Right lobe of liver (tissue), 6 donors: Measurements from ENCODE around the gene MDP1. TPM values are rescaled to one million over a fixed set of nuclear protein-coding genes. Genes with fewer than 3 reads are reported as not detected.

Experiments
- ATAC-seq, 4 donors: fragments of 200-7000 bp; cut with Tn5 transposase; one replicate each; pipeline ENCODE4 v1.9.1; 2020; ENCODE audit warnings: mild to moderate bottlenecking in 4 of 4, moderate library complexity in 4 of 4
- DNase-seq, 3 donors: peaks; one replicate each; pipeline ENCODE4 v3.0.0-alpha.2; 2020
- H3K27ac ChIP-seq, 3 donors: fragments of 200-600 bp; one replicate each; pipeline ENCODE4 v1.8.0; 2022
- H3K27me3 ChIP-seq, 2 donors: fragments of 200-600 bp; one replicate each; pipeline ENCODE4 v1.8.0; 2022
- H3K36me3 ChIP-seq, 4 donors: fragments of 200-600 bp; sonication (generic) in 1 of 4; one replicate each; pipeline versions ENCODE4 v1.5.1 to v1.8.0; 2017 to 2022; ENCODE audit warnings: control low read depth in 1 of 4
- H3K4me1 ChIP-seq, 4 donors: fragments of 200-600 bp; sonication (generic) in 1 of 4; one replicate each; pipeline versions ENCODE4 v1.5.1 to v1.8.0; 2017 to 2022; ENCODE audit warnings: control low read depth in 1 of 4
- H3K4me3 ChIP-seq, 3 donors: fragments of 200-600 bp; one replicate each; pipeline ENCODE4 v1.8.0; 2022
- H3K9me3 ChIP-seq, 4 donors: fragments of 200-600 bp; sonication (generic) in 1 of 4; one replicate each; pipeline versions ENCODE4 v1.5.1 to v1.8.0; 2017 to 2022; ENCODE audit warnings: control low read depth in 1 of 4
- CTCF ChIP-seq, 4 donors: fragments of 200-600 bp in 3 of 4; fragments of 450-650 bp in 1 of 4; IDR thresholded peaks; one replicate each; pipeline versions ENCODE4 v1.5.1 to v1.8.0; 2016 to 2022; ENCODE audit warnings: antibody characterized with exemption in 4 of 4, mild to moderate bottlenecking in 2 of 4
- POLR2A ChIP-seq: fragments of 450-650 bp; IDR thresholded peaks from one replicate; pipeline ENCODE4 v1.6.1; 2017; ENCODE audit warnings: antibody characterized with exemption, mild to moderate bottlenecking
- WGBS: methylation state at CpG from one replicate; pipeline ENCODE4 v1.1.6; 2018; ENCODE audit warnings: low coverage, low lambda C conversion rate; ENCODE audit not compliant: insufficient coverage; ENCODE audit errors: missing lambda C conversion rate; 5-methylcytosine and 5-hydroxymethylcytosine counted together
- intact Hi-C, 2 donors: fragments of 100-400 bp; cut with DNase I; formaldehyde crosslinking; loops; one replicate each; pipeline versions ENCODE4 v1.11.2 to v1.14.1; 2022
- total RNA-seq, 6 experiments: library from RNA; depleted of rRNA in 2 of 6; stranded (reverse); fragments of >200 nt in 2 of 6; fragmentation: NEBNext Ultra II Directional in 3 of 6; extraction: Animal tissue kit (Norgen Biotek cat#: 25700) in 3 of 6; gene quantifications; one replicate each; pipeline versions ENCODE4 v1.1.0 to v1.2.4, GENCODE V29; 2016 to 2023
- donor health status: DM: no; HTN: yes; CAD: no.
- donor health status: DM: no; HTN: no; CAD: no.
- donor health status: DM: no; HTN: no; CAD: no.
- donor health status: DM: no; HTN: yes; CAD: no.
- donor health status: DM: no; HTN: yes; CAD: no.

MDP1 gene
- total RNA-seq, 6 experiments from 2014 or later: 3.7 to 6.3 (median 4.9) TPM

- ATAC-seq: no peak
- no peaks in the 10 kb centered on the region for H3K36me3 ChIP-seq
- TF ChIP-seq POLR2A (no peak), CTCF (IDR thresholded peaks at IDR 0.05) (no peak)
- intact Hi-C loops: no loop called here
- DNase-seq: no peak
- no peaks in the 10 kb centered on the region for H3K27me3 ChIP-seq
- no peak overlapping the region for H3K27ac ChIP-seq
- H3K9me3 ChIP-seq: no peaks in the 10 kb centered on the region
- H3K4me1 ChIP-seq: no peaks in the 10 kb centered on the region
- no peak overlapping the region for H3K4me3 ChIP-seq
- 93% methylated on average over 3 of the region's 12 CpGs for WGBS
Observed at GRCh38 chr14:24255931-24256711, 40.3 kb upstream of the MDP1 start.

GRCh38 chr14:24255438-24255837 lies 39.6 kb upstream of the MDP1 start:
- Histone ChIP-seq H3K4me1 (no peaks in the 10 kb centered on the region), H3K27ac (no peak overlapping the region), H3K4me3 (no peak overlapping the region), H3K27me3 (no peaks in the 10 kb centered on the region), H3K36me3 (no peaks in the 10 kb centered on the region), H3K9me3 (no peaks in the 10 kb centered on the region)
- DNase-seq (no peak), ATAC-seq (no peak)
- 95% methylated on average over 3 of the region's 8 CpGs for WGBS
- intact Hi-C loops: no loop called here
- no peak for TF ChIP-seq CTCF (IDR thresholded peaks at IDR 0.05)
- TF ChIP-seq POLR2A: no peak

- Histone ChIP-seq H3K4me3 (no peak overlapping the region), H3K4me1 (no peaks in the 10 kb centered on the region), H3K9me3 (no peaks in the 10 kb centered on the region), H3K27ac (no peak overlapping the region), H3K36me3 (no peaks in the 10 kb centered on the region), H3K27me3 (no peaks in the 10 kb centered on the region)
- intact Hi-C loops: no loop called here
- no peak for DNase-seq
- TF ChIP-seq POLR2A (no peak), CTCF (IDR thresholded peaks at IDR 0.05) (no peak)
- no peak for ATAC-seq
- 91% methylated on average over 6 of the region's 19 CpGs for WGBS
Observed at GRCh38 chr14:24254630-24255392, 38.9 kb upstream of the MDP1 start.

GRCh38 chr14:24253936-24254335 lies 38.1 kb upstream of the MDP1 start:
- intact Hi-C loops: no loop called here
- no peak overlapping the region for H3K4me3 ChIP-seq
- no peaks in the 10 kb centered on the region for H3K4me1 ChIP-seq
- no peaks in the 10 kb centered on the region for H3K27me3 ChIP-seq
- WGBS: no CpG with 5 or more reads among the region's 7 CpGs
- no peaks in the 10 kb centered on the region for H3K36me3 ChIP-seq
- no peaks in the 10 kb centered on the region for H3K9me3 ChIP-seq
- ATAC-seq: no peak
- no peak overlapping the region for H3K27ac ChIP-seq
- no peak for TF ChIP-seq CTCF (IDR thresholded peaks at IDR 0.05)
- TF ChIP-seq POLR2A: no peak
- no peak for DNase-seq
